HG03025 (cell line): ENCODE measurements around the gene ESRRA.

Experiments used
- ATAC-seq: cut with Tn5 transposase; IDR thresholded peaks from one replicate; pipeline ENCODE4 v1.9.1; 2021; ENCODE audit warnings: mild to moderate bottlenecking, moderate library complexity; ENCODE audit not compliant: unreplicated experiment, low FRiP score

The ESRRA gene

GRCh38 chr11:64324692-64325469 is 19.6 kb downstream of the ESRRA start:
- no peak for ATAC-seq

GRCh38 chr11:64327375-64327774 is 22.1 kb downstream of the ESRRA start:
- ATAC-seq: no peak

DNA sequence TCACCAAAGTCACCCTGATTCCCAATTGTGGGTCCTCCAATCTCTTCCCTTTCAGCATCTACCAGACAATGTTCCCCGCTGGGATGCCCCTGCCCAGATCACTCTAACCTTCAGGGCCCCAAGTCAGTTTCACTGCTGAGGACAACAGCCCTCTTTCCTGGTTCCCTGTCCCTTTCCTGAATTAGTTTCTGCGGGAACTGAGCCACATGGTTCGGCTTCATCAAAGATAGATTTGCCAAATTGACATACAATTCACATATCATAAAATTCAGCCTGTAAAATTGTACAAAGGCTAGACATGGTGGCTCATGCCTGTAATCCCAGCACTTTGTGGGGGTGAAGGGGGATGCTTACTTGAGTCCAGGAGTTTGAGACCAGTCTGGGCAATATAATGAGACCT is 22.7 kb downstream of the ESRRA start:
- no peak for ATAC-seq

DNA sequence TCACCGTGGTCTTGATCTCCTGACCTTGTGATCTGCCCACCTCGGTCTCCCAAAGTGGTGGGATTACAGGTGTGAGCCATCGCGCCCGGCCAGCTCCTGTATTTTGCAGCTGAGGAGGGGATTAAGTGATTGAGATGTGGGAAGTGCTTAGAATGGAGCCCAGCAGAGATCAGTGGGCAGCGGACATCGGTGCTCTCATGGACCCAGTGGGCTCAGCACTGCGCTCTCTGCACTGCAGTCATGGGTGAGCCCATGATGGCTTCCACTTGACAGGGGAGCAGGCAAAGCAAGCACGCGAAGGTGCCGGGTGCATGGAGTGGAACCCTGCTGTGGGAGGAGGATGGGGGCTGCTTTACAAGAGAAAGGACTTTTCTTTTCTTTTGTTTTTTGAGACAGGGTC is 25.6 kb downstream of the ESRRA start:
- no peak for ATAC-seq

DNA sequence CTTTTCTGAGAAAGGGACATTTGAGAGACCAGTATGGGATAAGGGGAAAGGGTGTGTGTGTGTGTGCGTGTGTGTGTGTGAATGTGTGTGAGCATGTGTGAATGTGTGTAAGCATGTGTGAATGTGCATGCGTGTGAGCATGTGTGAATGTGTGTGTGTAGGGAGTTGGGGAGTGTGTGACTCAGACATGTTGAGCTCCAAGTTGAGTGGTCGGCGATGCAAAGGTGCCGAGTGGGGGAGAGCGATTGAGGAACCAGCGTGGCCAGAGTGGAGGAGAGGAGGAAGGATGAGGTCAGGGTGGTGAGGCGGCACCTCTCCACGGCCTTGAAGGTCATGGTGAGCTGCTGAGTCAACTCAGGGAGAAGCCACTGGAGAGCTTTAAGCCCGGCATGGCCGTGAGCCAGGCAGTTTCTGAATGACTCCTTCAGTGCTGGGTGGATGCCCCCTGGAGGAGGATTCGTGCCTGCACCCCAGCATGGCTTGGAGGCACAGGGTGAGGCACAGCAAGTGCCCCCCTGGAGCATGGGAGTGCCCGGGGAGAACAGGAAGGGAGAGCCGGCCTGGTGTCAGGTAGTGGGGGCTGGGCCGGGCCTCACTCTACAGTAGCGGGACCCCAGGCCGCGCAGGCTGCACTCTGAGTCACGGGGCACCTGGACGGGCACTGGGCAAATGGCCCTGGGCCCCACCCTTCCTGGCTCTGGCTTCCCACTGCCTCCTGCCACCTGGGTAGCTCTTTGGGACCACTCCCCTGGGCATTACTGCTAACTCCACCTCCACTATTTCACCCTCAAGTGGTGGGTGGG is 26.4 kb downstream of the ESRRA start:
- no peak for ATAC-seq

DNA sequence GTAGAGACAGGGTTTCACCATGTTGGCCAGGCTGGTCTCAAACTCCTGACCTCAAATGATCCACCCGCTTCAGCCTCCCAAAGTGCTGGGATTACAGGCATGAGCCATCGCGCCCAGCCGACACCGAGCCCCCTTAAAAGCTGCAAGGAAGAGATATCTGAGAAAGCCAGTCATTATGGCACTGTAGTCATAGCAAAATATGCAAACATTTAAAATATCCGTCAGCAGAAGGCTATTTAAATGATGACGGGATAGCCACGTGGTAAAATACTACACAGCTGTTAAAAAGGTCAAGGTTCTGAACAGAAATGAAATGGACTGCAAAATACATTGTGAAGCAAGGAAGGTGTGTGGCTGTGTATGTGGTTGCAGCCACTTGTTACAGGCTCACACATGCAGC is 28.2 kb downstream of the ESRRA start:
- ATAC-seq: no peak

DNA sequence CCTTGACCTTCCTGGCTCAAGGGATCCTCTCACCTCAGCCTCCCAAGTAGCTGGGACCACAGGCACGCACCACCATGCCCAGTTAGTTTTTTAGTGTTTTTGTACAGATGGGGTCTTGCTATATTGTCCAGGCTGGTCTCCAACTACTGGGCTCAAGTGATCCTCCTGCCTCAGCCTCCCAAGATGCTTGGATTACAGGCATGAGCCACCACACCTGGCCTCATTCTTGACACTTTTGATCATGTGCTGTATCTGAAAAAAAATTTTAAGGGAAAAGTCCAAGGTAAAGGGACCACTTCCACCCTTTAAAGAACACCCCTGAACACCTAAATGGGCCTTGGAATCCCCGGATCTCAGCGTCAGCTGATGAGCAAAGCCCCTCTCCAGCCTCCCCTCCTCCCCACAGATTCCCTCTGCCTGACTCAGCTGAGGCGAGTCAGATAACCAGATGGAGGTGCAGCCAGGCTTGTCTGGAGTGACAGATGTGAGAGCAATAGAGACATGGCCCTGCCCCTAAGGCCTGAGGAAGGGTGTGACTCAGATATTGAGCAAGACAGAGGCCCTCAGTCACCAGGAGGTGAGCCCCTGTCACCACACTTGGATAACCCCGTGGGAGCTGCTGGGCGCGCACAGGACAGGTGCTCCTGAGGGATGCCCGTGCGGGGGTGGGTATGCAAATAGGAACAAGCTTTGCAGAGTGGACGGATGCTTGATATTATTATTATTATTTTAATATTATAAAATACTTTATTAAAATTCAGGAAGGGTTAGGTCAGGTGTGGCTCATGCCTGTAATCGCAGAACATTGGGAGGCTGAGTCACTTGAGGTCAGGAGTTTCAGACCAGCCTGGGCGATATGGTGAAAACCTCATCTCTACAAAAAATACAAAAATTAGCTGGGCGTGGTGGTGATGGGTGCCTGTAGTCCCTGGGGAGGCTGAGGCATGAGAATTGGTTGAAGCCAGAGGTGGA is 29.7 kb downstream of the ESRRA start:
- no peak for ATAC-seq

DNA sequence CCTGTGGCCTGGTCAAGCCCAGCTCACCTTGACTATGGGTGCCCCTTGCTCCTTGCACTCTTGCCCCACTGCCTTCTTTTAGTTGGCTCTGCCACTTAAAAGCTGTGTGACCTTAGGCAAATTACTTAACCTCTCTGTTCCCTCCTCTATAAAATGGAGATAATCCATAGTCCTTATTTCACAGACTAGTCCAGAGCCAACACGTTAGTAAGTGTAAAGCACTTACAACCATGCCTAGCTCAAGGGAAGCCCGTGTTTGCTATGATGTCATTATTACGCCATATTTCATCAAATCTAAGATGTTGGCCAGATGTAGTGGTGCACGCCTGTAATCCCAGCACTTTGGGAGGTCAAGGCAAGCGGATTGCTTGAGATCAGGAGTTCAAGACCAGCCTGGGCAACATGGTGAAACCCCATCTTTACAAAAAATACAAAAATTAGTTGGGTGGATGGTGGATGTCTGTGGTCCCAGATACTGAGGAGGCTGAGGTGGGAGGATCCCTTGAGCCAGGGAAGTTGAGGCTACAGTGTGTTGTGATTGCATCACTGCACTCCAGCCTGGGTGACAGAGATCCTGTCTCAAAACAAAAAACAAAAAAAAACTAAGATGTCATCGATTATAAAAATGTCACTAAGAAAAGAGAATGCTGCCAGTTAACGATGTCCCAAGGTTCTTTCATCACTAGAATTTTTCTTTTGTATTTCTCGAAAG is 32.4 kb downstream of the ESRRA start:
- no peak for ATAC-seq

DNA sequence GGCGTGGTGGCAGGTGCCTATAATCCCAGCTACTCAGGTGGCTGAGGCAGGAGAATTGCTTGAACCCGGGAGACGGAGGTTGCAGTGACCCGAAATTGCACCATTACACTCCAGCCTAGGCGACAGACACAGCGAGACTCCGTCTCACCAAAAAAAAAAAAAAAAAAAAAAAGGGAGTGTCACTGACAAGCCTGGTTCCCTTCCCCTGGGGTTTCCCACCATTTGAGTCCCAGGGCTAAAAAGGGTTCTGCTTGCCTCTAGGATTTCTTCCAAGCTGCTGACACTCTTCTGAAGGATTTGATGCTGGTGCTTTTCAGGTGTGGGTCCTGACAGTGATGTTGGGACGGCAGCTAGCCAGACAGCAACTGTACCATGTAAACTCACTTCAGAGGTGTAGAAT is 33.4 kb downstream of the ESRRA start:
- no peak for ATAC-seq

DNA sequence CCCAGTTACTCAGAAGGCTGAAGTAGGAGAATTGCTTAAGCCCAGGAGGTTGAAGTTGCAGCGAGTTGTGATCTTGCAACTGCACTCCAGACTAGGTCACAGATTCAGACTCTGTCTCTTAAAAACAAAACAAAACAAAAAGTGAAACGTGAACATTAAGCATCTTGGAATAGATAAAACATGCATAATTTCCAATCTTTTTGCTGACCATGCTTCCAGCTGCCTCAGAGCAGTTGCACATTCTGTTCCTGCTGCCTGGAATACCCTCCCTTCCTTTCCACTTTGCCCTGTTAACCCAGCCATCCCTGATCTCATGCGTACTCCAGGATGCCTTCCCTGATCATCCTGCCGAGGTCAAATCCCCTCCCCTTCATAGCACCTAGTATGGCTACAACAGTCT is 34.0 kb downstream of the ESRRA start:
- no peak for ATAC-seq

DNA sequence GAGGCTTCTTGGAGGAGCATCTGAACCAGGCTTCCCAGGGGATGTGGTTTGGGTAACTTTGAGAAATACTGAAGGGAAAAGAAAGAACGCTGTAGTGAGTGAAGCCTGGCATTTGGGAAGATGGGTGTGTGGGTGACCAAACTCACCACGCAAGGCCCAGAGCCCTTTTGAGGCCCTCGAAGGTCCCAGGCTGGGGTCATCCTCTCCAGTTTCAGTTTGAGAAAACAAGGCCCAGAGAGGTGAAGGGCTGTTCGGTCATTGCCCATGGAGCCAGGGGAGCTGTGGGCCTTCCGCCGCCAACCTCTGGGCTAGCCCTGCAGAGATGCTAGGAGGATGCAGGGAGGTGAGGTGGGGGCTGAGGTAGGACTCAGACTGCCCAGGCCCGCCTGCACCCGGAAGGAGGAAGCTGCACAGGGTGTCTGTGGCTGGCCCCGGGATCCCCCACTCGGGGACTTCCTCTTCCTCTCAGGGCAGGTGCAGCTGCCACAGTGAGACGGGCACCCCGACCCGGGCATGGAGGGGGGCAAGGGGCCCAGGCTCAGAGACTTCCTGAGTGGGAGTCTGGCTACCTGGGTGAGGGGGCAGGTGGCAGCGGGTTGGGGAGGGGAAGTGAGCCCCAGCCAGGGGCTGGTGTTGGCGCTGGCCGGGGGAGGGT is 34.6 kb downstream of the ESRRA start, which contains the start of gene CCDC88B:
TSS of gene CCDC88B (plus strand) at position 451 of the 655 bp plus-strand sequence. CDS start at position 514, 63 bp downstream.
- peak; percentile 39 for ATAC-seq

DNA sequence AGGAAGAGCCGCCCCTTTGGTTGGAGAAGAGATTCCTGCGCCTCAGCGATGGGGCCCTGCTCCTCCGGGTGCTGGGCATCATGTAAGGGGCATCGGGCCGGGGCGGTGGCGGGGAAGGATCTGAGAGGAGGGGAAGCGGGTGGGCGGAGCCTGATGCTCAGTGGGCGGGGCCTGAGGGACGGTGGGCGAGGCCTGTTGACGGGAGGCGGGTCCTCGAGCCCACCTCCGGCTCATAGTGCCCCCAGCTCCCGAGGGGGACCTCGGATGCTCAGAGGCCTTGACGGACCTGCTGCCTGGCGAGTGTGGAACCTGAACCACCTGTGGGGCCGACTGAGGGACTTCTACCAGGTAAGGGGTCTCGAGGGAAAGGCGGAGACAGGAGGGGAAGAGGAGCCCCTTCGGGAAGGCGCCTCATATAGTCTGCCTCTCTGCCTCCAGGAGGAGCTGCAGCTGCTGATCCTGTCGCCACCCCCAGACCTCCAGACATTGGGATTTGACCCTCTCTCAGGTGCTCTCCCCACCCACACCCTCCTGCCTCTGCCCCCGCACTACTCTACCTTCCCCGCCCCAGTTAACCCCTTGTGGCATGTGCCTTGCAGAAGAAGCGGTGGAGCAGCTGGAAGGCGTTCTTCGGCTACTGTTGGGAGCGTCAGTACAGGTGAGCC is 35.5 kb downstream of the ESRRA start:
- no peak for ATAC-seq

GRCh38 chr11:64341429-64341828 is 36.1 kb downstream of the ESRRA start:
- no peak for ATAC-seq

DNA sequence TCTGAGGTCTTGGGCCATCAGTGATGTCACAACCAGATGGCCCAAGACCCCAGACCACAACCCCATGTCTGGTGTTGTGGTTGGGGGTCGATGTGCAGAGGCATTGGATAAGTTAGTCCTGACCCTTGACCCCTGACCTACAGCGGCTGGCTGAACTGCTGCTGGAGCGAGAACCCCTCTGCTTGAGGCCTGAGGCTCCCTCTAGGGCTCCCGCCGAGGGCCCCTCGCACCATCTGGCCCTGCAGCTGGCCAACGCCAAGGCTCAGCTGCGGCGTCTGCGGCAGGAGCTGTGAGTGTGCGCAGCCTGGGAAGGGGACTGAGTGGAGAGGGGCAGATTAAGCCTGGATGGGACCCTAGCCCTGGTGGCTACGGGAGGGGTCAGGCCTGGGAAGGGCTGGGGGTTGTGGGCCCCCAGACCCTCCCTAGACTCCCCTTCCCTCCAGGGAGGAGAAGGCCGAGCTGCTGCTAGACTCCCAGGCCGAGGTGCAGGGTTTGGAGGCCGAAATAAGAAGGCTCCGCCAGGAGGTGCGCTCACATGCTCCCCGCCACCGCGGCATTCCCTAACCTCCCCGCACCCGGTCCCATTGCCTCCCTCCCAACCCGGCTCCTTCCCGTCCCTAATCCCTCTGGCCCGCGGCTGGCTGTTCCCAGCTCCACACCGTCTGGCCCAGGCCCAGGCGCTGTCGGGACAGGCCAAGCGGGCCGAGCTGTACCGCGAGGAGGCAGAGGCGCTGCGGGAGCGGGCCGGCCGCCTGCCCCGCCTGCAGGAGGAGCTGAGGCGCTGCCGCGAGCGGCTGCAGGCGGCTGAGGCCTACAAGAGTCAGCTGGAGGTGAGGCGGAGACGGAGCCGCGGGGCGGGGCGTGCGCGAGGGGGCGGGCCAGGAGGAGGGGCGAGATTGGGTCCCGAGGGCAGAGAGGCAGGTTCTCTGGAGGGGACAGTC is 36.8 kb downstream of the ESRRA start:
- ATAC-seq: no peak

DNA sequence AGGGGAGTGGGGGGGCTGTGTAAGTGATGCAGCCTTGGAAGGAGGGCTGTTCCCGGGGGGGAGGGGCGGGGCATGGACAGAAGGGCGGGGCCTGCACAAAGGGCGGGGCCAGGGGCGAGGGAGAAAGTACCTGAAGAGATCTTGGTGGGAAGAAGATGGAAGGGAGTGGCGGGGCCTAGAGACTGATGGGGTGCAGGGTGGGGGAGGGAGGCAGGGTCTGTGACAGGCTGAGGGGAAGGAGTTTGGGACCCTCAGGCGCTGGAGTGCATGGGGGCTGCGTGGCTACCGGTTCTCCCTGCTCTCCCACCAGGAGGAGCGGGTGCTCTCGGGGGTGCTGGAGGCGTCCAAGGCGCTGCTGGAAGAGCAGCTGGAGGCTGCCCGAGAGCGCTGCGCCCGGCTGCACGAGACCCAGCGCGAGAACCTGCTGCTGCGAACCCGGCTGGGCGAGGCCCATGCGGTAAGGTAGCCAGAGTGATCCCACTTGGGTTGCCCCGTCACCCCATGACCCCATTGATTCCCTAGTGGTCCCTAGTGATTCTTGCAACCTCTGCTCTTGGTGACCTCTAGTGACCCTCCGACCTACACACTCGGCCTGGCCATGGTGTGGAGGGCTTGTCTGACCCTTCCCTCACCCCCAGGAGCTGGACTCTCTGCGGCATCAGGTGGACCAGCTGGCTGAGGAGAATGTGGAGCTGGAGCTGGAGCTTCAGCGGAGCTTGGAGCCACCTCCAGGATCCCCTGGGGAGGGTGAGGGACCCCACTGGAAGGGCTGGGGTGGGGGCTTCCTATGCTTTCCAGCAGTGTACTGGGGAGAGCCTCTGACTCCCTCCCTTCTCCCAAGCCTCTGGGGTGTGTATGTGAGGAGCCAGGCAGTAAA is 37.8 kb downstream of the ESRRA start:
- no peak for ATAC-seq

DNA sequence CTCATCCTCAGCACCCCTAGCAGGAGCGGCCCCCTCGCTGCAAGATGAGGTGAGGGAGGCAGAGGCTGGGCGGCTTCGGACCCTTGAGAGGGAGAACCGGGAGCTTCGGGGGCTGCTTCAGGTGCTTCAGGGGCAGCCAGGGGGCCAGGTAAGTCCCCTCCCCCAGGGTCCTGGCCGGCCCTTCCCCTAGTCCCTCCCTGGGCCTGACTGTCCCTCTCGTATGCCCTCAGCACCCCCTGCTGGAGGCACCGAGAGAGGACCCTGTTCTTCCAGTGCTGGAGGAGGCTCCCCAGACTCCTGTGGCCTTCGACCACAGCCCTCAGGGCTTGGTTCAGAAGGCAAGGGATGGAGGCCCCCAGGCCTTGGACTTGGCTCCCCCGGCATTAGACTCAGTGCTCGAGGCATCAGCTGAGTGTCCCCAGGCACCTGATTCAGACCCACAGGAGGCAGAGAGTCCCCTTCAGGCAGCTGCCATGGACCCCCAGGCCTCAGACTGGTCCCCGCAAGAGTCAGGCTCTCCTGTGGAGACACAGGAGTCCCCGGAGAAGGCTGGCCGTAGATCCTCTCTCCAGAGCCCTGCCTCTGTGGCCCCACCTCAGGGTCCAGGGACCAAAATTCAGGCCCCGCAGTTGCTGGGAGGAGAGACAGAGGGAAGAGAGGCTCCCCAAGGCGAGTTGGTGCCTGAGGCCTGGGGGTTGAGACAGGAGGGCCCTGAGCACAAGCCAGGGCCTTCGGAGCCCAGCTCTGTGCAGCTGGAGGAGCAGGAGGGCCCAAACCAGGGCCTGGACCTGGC is 38.6 kb downstream of the ESRRA start:
- no peak for ATAC-seq
